ELR (cell line): ENCODE results near the gene DHRS7C.

Experiments used
- DNase-seq: peaks from one replicate; pipeline ENCODE4 v3.0.0-alpha.2; 2015; ENCODE audit warnings: low read depth

Gene DHRS7C, protein sequence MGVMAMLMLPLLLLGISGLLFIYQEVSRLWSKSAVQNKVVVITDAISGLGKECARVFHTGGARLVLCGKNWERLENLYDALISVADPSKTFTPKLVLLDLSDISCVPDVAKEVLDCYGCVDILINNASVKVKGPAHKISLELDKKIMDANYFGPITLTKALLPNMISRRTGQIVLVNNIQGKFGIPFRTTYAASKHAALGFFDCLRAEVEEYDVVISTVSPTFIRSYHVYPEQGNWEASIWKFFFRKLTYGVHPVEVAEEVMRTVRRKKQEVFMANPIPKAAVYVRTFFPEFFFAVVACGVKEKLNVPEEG

DNA sequence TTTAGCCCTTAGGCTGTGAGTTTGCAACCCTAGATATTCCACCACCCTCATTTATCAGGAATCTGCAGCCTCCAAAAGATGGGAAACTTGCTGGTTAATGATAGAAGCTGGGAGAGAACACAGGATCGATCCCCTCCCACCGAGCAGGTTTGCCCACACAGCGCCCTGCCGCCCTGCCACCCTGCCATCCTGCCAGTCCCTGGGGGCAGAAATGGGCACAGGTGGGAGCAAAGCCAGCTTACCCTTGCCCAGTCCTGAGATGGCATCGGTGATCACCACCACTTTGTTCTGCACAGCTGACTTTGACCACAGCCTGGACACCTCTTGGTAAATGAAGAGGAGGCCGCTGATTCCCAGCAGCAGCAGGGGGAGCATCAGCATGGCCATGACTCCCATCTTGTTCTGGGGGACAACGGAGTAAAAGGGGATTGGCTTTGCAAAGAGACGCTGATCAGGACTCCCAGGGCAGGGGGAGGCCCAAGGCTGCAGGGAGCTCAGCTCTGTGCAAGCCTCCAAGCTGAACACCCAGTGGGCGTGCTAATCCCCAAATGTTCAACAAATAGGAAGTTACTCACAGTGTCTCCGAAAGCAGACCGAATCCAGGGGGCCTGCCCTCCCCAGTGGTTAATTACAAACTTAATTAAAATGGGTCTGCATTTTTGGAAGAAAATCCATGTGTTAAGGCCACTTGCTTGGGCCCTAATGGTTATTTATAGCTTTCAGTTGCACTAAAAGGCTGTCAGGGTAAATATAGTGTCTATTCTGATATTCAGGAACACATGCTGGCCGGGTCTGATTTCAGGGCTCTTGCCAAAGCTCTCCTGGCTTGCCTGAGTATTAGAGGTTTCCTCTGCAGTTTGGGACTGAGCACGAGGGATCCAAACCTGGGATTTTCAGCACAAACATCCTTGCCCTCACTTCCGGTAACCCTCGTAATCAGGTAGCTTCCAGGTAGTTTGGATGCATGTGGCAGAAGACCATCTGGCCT is at the start of gene DHRS7C:
TSS of gene DHRS7C (minus strand) at position 704 of the 988 bp plus-strand sequence. CDS start at position 396, 308 bp downstream.
- no peak for DNase-seq

DNA sequence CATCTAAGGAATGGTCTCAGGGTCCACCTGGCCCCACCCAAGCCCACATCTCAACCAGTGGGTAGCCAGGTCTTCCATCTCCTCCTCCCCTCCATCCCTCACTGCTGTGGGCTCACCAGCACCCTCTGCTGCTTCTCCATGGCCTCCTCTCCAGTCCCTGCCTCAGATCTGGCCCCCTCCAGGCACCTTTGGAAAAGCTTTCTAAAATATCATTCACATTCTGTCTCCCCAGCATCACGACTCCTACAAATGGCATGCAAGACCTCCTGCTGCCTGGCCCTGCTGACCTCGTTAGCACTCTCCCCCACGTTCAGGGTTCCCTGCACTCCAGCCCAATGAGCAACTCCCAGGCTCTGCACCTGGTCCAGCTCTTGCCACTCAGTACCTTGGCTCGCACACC is 48.0 kb upstream of the DHRS7C start:
- DNase-seq = peak; percentile 10

DNA sequence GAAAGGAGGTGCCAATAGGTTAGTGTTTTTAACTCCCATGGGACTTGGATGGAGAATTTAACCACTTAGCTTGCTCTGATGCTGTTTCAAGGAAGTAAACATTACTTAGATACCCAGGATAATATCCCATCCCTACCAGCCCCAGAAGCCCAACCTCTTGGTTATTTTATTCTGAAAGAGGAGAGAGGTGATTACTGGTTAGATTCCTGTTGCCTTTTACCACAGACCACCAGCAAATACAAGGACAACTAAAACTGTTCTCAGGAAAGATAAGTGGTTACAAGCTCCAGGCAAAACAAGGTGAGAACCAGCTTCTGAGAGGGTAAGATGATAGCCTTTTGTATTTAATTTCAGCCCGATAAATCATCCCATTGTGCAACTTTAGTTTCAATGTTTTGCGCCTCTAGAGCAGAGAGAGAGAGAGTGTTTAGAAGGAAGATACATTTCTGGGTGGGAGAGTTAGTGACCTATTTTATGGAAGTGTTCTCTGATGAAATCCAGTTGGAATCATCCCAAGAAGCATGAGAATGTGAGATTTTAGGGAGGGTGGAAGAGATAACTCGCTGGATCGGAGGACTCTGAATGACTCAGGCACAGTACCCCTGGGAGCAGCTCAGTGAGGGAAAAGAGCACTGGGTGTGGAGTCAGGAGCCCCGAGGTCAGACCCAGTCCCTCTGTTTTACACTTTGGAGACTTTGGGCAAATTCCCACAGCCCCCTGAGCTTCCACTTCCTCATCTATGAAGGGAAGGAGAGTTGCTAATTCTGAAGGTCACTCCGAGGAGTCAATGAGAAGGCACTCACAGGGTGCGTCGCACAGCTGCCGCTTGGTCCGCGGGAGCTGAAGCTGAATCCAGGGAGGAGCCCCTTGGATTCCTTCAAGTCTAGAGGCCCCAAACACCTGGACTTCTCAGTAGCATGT is 46.4 kb upstream of the DHRS7C start:
- peak; percentile 54 for DNase-seq

DNA sequence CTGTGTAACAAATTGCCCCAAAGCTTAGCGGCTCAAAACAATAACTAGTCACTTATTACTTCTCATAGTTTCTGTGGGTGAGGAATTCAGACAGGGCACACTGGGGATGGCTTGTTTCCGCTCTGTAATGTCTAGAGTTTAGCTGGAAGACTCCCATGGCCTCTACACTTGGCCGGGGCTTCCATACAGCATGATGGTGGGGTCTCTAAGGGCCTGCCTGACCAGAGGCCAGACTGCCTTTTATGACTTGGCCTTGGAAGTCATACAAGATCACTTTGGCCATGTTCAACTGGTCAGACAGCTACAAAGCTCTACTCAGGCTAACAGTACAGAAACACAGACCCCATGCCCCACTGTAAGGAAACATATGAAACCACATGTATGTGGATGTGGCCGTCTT is 42.5 kb upstream of the DHRS7C start:
- DNase-seq = no peak

DNA sequence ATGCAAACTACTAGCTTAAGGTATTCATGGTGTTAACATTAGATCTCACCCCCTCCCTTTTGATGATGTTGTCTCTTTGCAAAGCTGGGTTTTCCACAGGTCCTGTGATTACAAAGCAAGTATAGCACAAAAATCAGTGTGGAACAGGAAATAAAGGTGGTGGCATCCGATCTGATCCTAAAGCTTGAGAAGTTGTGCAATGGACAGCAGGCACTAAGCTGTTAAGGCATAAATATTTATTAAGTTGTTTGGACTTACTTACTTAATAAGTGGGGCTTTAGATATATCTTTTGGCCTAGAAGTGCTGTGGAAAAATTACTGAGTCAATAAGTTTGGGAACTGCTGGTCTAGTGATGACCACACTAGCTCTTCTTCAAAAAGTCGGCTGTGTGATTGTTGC is 39.3 kb upstream of the DHRS7C start:
- DNase-seq = no peak

DNA sequence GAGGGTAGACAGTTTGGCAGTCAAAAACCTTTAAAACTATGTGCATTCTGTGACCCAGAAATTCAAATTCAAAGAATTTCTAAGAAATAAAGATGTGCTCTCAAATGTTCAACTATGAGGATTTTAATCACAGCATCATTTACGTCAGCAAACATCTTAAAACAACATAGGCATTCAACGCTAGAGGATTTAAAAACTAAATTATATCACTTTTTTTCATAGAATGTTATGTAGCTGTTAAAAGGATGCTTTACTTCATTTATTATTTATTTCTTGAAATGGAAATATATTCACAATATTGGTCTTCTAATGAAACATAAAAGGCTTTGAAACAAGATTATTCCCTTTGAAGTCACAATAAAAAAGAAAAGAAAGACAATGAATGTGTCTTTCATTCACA is 38.0 kb upstream of the DHRS7C start:
- DNase-seq = no peak

DNA sequence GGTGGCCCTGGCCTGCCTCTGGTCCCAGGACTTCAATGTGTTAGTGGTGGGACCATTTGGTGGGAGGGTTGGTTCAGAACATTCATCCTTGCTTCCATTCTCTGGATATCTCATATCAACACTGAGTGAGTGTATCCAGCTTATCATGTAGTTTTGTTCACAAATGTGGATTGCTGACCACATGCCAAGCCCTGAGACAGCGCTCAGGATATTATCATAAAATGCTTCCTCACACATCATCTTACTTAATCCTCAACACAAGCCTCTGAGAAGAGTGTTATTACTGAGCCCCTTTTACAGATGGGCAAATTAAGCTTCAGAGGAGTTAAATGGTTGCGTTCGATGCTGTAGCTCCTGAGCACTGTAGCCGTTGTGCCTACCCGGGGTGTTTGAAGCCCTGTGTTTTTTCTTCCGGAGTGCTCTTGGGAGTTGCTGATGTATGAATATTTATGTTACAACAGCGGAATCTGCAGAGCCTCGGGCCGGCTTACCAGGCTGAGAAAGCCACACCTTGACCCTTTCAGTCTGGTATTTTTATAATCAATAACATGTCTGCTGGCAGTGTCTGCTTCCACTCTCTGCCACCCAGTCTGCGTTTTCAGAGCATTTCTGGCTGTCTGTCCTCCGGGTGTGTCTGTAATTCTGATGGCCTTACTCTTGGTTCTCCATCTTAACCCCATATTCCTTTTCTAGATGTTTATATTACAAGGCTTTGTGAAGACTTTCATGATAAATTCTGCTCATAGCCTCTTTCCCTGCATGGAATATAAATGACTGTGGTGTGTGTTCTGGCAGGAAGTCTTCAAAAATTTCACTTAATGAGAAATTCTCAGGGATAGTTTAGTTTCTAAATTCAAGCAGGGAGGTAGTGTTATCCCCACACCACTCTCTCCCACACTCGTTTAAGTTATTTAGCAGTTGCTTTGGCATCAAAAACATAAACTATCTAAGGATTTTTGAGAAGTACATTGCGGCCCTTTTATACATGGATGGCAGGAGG is 37.2 kb upstream of the DHRS7C start:
- no peak for DNase-seq

DNA sequence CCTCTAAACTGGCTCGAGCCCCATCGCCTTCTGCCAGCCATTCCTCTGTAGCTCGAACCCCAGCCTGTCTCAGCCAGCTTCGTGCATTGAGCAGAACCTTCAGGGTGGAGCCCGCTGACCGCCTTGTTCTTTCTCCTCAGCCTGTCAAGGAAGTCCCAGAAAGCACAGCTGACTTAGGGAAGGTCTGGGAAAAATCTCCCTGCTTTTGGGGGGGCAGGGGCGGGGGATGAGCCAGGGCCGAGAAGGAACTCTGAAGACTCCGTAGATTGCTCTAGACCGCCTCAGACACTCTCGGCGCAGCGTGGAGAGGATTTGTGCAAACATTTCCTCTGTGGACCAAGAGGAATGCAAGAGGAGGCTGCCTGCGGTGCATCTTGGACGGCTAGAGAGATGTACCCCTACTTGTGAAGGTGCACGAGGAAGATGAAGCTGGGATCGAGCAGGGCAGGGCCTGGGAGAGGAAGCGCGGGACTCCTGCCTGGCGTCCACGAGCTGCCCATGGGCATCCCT is 34.3 kb upstream of the DHRS7C start, which contains the start of gene GLP2R:
TSS of gene GLP2R (plus strand) at position 284 of the 510 bp plus-strand sequence. CDS start at position 424, 140 bp downstream.
- no peak for DNase-seq

DNA sequence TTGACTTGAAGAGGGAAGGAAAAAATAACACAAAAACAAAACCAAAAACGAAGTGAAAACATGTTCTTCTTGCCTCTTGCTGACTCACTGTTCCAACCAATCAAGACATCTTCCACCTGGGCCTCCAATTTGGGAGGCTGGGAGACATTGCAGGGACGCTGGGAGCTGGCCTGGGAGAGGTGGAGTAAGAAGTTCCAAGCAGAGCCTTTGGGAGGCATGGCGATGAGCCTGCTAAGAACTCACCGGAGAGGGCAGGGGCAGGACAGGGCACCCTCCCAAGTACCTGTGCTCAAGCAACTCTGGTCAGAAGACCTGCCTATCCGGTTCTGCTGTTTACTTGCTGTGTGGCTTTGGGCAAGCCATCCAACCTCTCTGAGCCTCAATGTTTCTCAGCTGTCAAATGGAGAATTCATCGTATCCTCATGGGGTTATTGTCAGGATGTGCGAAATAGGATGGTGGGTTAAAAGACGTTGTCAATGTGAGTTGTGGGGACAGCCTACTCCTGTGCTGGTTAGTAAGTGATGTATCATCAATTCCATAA is 33.5 kb upstream of the DHRS7C start:
- no peak for DNase-seq

DNA sequence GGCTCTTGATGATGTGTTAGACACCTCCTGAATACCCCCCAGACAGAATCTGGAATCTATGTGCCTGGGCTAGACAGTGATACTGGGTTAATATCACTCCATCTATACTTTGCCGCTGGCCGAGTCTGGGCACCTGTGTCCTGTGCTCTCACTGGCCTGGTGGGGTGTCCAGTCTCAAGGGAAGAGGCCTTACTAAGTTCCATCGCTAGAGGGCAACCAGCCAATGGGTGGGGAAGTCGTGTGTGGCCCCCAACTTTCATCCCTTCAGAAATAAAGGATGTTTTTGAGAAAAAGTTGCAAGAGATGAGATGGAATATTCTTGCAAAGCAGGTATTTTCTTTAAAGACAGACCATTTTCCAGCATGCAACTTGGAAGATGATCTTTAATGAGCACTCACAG is 32.7 kb upstream of the DHRS7C start:
- no peak for DNase-seq

DNA sequence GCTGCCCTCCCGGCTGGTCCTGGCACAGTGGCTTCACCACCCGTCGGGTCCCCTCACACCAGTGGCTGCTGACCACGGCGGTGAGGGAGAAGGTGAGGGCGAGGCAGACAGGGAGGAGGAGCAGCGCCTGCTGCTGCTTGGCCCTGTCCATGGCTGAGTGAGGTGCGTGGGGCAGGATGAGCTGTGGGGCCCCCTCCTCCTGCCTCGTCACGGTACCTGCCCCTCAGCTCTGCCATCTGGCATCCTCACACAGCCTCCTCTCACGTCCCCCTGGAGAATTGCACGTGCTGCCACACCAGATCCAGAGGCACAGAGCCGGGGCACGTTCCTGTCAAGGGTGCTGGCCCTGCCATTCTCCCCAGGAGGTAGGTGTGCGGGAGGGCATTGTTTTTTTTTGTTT is 30.5 kb upstream of the DHRS7C start, which contains the start of gene GSG1L2:
TSS of gene GSG1L2 (minus strand) at position 159 of the 400 bp plus-strand sequence. CDS start at position 151, 8 bp downstream.
- no peak for DNase-seq

DNA sequence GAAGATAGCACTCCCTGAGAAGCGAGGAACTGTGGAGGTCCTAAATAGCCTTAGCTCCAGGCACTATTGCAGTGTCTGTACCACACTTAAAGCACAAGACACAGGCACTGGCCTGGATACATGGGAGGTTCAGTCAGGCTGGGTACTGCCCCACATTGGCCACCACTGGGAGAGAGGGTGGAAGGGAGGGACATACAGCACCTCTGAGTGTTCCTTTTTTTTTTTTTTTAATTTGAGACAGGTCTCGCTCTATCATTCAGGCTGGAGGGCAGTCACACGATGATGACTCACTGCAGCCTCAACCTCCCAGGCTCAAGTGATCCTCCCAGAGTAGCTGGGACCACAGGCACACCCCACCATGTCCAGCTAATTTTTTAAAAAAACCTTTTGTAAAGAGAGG is 29.1 kb upstream of the DHRS7C start:
- no peak for DNase-seq

DNA sequence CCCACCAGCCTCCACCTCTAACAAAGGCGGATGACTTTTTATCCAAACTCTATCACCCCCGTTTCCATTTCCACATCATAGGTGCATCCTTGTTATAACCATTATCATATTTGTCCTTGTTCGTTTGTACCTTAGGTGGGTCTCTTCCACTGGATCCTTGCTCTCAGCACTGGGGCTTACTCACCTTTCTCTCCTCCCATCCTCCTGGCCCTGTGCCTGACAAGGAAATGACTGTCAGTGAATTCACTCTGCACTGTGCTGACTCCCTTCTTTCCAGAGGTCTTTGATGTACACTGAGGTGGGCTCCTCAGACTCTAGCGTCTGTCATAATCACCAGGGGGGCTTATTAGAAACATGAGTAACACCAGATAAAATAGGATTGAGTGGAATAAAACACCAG is 27.4 kb upstream of the DHRS7C start:
- peak; percentile 23 for DNase-seq

DNA sequence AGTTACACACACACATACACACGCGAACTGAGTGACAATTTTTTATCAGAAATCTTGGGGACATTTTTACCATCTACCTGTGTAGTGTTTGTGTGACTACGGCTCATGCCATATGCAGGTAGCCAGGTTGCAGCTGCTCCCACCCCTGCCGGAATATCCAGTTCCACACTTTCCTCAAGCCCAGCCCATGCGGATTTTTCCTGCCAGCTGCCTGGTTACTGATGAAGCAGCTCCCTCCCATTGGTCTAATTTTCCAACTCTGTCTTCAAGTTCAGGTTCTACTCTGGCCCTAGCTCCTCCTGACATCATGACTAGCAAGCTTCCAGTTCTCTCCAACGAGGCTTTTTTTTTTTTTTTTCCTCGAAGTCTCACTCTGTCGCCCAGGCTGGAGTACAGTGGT is 25.7 kb upstream of the DHRS7C start:
- no peak for DNase-seq

DNA sequence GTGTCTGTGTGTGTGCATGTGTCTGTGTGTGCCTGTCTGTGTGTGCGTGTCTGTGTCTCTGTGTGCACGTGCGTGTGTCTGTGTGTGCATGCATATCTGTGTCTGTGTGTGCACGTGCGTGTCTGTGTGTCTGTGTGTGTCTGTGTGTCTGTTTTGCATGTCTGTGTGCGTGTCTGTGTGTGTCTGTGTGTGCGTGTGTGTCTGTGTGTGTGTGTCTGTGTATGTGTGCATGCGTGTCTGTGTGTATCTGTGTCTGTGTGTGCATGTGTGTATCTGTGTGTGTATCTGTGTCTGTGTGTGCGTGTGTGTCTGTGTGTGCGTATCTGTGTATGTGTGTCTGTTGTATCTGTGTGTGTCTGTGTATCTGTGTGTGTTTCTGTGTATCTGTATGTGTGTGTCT is 25.1 kb upstream of the DHRS7C start:
- no peak for DNase-seq

DNA sequence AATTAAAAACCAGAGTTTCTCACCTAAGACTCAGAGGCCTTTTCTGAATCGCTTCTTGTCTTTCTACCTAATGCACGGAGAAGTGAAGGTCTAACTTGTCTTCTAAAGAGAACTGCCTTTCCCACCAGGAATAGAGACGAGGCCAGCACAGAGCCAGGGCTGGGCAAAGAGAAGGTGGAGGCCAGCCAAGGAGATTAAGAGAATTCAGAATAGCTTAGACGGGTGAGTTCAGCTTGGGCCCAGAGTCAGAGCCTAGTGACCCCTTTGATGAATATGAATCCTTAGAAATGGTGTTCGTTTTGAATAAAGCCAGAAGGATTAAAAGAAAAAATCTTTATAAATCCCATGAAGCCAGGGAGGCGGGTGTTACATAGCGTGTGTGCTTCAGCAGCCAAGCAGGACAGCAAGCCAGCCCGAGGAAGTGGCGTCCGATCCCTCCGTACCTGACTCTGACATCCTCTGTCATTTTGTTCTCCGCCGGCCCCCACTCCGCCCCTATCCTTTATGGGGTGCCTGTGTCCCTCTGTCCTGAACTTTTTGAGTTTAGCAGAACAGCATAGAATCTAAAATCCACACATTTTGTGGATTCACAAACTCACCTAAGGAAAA is 23.0 kb upstream of the DHRS7C start:
- no peak for DNase-seq

DNA sequence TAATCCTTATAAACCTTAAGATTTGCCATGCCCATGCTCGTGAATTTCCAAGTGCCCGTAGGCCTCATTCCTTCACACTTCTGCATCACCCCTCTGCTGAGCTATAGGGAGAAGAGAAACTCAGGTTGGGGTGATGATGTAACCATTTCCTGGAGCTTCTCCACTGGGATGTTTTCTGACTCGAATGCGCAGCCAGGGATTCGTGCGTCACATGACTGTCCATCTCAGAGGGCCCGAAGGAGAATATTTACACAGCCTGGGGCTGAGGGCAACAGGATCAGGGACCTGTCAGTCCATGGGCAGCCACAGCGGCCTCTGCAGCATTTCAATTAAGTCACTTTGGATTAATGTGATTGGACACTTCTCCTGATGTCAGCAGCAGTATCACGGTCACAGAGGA is 21.8 kb upstream of the DHRS7C start:
- peak; percentile 15 for DNase-seq

DNA sequence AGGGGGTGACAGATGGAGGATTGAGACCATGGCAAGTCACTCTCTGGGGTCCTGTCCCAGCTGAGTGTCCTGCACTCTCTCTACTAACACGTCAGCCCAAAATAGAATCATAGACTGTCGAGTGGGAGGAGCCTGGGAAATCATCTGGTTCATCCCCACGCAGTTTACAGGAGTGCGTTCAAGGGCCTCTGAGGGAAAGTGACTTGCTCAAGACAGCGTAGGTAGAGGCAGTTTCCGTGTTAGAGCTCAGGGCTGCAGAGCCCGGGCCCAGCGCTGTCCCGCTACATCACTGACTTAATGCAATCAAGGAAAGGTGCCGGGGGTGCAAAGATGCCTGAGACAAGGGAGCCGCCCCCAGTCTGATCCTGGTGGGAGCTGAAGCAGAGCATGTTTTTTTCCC is 20.1 kb upstream of the DHRS7C start:
- DNase-seq = no peak

DNA sequence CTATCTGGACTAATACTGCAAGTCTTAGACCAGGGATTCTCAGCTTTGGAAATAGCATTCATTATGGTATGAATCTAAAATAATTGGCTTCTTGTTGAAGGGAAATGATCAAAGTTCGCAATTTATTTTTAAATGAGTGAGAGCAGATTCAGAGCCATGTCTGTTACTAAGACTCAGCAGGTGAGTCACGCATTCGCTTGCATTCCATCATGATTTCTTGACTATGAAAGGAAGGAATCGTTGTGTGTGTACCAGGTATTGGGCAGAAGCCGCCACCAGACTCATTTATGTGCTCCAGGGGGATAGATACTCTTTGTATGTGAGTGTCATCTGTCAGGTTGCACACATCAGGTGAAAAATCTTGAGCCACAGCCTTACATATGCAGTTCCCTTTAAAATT is 19.7 kb upstream of the DHRS7C start:
- DNase-seq = peak; percentile 33
